Measurements from ENCODE around the gene RUNX3. TPM values are rescaled to one million over a fixed set of nuclear protein-coding genes. Genes with fewer than 3 reads are reported as not detected.

Gene RUNX3
- total and polyA plus RNA-seq, 4 donors: 0.43 to 1.1 (median 0.88) TPM

DNA sequence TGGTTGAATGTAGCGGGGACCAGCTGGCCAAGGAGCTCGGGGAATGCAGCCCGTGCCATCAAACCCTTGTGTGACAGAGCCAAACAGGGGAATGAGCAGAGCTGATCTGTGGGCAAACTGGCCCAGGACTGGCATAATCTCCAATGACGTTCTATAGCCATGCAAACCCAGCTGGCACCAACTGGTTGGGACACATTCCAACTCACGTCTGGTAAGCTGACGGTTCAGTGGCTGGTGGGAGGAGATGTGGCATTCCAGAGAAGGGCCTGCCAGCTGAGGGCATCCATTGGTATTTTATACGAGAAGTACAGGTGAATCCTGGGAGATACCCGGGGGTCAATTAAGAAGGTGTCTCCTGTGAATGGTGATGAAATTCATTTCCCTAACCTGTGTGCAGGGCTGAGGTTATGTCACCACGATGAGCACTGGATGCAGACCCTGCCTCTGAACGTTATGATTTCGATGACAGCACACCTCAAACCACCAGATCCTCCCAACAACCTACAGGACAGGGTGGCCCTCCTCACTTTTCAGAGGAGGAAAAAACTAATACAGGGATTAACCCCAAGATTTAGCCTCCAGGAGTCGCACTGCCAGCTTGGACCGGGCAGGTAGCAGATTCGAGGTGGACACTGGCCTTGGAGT lies 39.0 kb upstream of the RUNX3 start (continued):
- TF ChIP-seq YY1 (IDR thresholded peaks at IDR 0.05) (no peak), NR2F2 (IDR thresholded peaks at IDR 0.05) (no peak)

DNA sequence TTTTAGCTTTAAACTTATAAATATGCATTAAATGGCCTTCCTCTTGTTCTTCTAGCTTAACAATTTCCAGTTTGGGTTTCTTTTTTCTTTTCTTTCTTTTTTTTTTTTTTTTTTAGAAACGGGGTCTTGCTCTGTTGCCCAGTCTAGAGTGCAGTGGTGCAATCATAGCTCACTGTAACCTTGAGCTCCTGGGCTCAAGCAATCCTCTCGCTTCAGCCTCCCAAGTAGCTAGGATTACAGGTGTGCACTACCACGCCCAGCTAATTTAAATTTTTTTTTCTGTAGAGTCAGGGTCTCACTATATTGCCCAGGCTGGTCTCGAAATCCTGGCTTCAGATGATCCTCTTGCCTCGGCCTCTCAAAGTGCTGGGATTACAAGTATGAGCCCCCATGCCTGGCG lies 37.9 kb upstream of the RUNX3 start:
- Histone ChIP-seq H3K9ac (ENCODE audit: low read depth in 1 of 2, low read length in 2 of 2) (no peak overlapping the region), H3K9me3 (ENCODE audit: control insufficient read depth in 4 of 4, low read length in 3 of 4) (no peaks in the 10 kb centered on the region), H3K36me3 (ENCODE audit: control insufficient read depth in 4 of 4, insufficient read depth in 3 of 4, low read depth in 1 of 4, low read length in 3 of 4) (no peaks in the 10 kb centered on the region), H3K27ac (ENCODE audit: low read depth in 1 of 2, low read length in 2 of 2) (no peak overlapping the region), H3K4me3 (ENCODE audit: low read depth in 1 of 3, low read length in 3 of 3) (no peak overlapping the region), H3K27me3 (ENCODE audit: control insufficient read depth in 4 of 4, insufficient read depth in 4 of 4, low read length in 3 of 4) (peaks cover 0 to 4% (median 0%) of the 10 kb centered on the region in 4 donors), H3K4me1 (ENCODE audit: control insufficient read depth in 4 of 4, insufficient read depth in 4 of 4, low read length in 3 of 4) (no peaks in the 10 kb centered on the region)
- 72% methylated on average over 6 of the region's 6 CpGs for WGBS
- DNase-seq (ENCODE audit: low spot score): no peak
- no peak for TF ChIP-seq FOXA1 (IDR thresholded peaks at IDR 0.05)
- no peak for TF ChIP-seq RAD21 (IDR thresholded peaks at IDR 0.05)
- TF ChIP-seq, protein P1, sequence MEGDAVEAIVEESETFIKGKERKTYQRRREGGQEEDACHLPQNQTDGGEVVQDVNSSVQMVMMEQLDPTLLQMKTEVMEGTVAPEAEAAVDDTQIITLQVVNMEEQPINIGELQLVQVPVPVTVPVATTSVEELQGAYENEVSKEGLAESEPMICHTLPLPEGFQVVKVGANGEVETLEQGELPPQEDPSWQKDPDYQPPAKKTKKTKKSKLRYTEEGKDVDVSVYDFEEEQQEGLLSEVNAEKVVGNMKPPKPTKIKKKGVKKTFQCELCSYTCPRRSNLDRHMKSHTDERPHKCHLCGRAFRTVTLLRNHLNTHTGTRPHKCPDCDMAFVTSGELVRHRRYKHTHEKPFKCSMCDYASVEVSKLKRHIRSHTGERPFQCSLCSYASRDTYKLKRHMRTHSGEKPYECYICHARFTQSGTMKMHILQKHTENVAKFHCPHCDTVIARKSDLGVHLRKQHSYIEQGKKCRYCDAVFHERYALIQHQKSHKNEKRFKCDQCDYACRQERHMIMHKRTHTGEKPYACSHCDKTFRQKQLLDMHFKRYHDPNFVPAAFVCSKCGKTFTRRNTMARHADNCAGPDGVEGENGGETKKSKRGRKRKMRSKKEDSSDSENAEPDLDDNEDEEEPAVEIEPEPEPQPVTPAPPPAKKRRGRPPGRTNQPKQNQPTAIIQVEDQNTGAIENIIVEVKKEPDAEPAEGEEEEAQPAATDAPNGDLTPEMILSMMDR (IDR thresholded peaks at IDR 0.05; ENCODE audit: low read depth, low read length, missing input control): no peak
- TF ChIP-seq TAF1 (conservative IDR thresholded peaks at IDR 0.05): no peak
- no peak for TF ChIP-seq GABPA (IDR thresholded peaks at IDR 0.05 in 1 of 2, conservative IDR thresholded peaks at IDR 0.05 in 1 of 2)
- TF ChIP-seq, protein P2, sequence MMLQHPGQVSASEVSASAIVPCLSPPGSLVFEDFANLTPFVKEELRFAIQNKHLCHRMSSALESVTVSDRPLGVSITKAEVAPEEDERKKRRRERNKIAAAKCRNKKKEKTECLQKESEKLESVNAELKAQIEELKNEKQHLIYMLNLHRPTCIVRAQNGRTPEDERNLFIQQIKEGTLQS (IDR thresholded peaks at IDR 0.05): no peak
- TF ChIP-seq, protein P3, sequence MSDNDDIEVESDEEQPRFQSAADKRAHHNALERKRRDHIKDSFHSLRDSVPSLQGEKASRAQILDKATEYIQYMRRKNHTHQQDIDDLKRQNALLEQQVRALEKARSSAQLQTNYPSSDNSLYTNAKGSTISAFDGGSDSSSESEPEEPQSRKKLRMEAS (IDR thresholded peaks at IDR 0.05): no peak
- TF ChIP-seq YY1 (IDR thresholded peaks at IDR 0.05): no peak
- TF ChIP-seq HNF4A (conservative IDR thresholded peaks at IDR 0.05): no peak
- no peak for TF ChIP-seq EGR1 (IDR thresholded peaks at IDR 0.05; ENCODE audit: low read depth in 2 of 2)
- TF ChIP-seq JUND (IDR thresholded peaks at IDR 0.05): no peak
- no peak for TF ChIP-seq FOXA2 (IDR thresholded peaks at IDR 0.05)
- TF ChIP-seq NR2F2 (IDR thresholded peaks at IDR 0.05): no peak
- no peak for TF ChIP-seq HNF4G (IDR thresholded peaks at IDR 0.05)

DNA sequence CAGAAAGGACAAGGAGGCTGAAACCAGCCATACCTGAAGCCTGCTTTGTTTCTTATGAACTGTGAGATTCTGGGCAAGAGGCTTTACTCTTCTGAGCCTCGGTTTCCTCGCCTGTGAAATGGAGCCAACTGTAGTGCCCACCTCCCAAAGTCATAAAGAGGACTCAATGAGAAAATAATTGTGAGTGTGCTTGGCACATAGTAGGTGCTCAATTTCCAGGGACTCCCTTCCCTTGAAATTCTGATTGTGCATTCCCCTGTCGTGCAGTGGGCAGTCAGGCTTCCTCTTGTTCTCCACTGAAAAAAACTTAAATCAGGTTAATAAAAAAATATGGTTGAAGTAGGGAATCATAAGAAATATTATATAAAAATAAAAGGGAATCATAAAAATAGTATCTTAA lies 37.5 kb upstream of the RUNX3 start:
- 90% methylated on average over 3 of the region's 3 CpGs for WGBS

More for the DNA sequence above, 37.5 kb upstream of the RUNX3 start:
- TF ChIP-seq NR2F2 (IDR thresholded peaks at IDR 0.05) (no peak), FOXA1 (IDR thresholded peaks at IDR 0.05) (no peak), HNF4G (IDR thresholded peaks at IDR 0.05) (no peak), RXRA (IDR thresholded peaks at IDR 0.05) (no peak), HNF4A (conservative IDR thresholded peaks at IDR 0.05) (no peak), FOXA2 (IDR thresholded peaks at IDR 0.05) (no peak), EGR1 (IDR thresholded peaks at IDR 0.05; ENCODE audit: low read depth in 2 of 2) (no peak), RAD21 (IDR thresholded peaks at IDR 0.05) (no peak), TAF1 (conservative IDR thresholded peaks at IDR 0.05) (no peak), SP1 (IDR thresholded peaks at IDR 0.05) (no peak)
- TF ChIP-seq, protein P2 (IDR thresholded peaks at IDR 0.05): no peak
- TF ChIP-seq, protein P3 (IDR thresholded peaks at IDR 0.05): no peak
- TF ChIP-seq, protein P1 (IDR thresholded peaks at IDR 0.05; ENCODE audit: low read depth, low read length, missing input control): no peak
- TF ChIP-seq, protein P4, sequence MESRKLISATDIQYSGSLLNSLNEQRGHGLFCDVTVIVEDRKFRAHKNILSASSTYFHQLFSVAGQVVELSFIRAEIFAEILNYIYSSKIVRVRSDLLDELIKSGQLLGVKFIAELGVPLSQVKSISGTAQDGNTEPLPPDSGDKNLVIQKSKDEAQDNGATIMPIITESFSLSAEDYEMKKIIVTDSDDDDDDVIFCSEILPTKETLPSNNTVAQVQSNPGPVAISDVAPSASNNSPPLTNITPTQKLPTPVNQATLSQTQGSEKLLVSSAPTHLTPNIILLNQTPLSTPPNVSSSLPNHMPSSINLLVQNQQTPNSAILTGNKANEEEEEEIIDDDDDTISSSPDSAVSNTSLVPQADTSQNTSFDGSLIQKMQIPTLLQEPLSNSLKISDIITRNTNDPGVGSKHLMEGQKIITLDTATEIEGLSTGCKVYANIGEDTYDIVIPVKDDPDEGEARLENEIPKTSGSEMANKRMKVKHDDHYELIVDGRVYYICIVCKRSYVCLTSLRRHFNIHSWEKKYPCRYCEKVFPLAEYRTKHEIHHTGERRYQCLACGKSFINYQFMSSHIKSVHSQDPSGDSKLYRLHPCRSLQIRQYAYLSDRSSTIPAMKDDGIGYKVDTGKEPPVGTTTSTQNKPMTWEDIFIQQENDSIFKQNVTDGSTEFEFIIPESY (IDR thresholded peaks at IDR 0.05): no peak
- TF ChIP-seq, protein P5, sequence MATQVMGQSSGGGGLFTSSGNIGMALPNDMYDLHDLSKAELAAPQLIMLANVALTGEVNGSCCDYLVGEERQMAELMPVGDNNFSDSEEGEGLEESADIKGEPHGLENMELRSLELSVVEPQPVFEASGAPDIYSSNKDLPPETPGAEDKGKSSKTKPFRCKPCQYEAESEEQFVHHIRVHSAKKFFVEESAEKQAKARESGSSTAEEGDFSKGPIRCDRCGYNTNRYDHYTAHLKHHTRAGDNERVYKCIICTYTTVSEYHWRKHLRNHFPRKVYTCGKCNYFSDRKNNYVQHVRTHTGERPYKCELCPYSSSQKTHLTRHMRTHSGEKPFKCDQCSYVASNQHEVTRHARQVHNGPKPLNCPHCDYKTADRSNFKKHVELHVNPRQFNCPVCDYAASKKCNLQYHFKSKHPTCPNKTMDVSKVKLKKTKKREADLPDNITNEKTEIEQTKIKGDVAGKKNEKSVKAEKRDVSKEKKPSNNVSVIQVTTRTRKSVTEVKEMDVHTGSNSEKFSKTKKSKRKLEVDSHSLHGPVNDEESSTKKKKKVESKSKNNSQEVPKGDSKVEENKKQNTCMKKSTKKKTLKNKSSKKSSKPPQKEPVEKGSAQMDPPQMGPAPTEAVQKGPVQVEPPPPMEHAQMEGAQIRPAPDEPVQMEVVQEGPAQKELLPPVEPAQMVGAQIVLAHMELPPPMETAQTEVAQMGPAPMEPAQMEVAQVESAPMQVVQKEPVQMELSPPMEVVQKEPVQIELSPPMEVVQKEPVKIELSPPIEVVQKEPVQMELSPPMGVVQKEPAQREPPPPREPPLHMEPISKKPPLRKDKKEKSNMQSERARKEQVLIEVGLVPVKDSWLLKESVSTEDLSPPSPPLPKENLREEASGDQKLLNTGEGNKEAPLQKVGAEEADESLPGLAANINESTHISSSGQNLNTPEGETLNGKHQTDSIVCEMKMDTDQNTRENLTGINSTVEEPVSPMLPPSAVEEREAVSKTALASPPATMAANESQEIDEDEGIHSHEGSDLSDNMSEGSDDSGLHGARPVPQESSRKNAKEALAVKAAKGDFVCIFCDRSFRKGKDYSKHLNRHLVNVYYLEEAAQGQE (IDR thresholded peaks at IDR 0.05): no peak
- Histone ChIP-seq H3K36me3 (ENCODE audit: control insufficient read depth in 4 of 4, insufficient read depth in 3 of 4, low read depth in 1 of 4, low read length in 3 of 4) (no peaks in the 10 kb centered on the region), H3K4me1 (ENCODE audit: control insufficient read depth in 4 of 4, insufficient read depth in 4 of 4, low read length in 3 of 4) (no peaks in the 10 kb centered on the region), H3K27me3 (ENCODE audit: control insufficient read depth in 4 of 4, insufficient read depth in 4 of 4, low read length in 3 of 4) (peaks cover 0 to 4% (median 0%) of the 10 kb centered on the region in 4 donors), H3K9me3 (ENCODE audit: control insufficient read depth in 4 of 4, low read length in 3 of 4) (no peaks in the 10 kb centered on the region), H3K9ac (ENCODE audit: low read depth in 1 of 2, low read length in 2 of 2) (no peak overlapping the region), H3K27ac (ENCODE audit: low read depth in 1 of 2, low read length in 2 of 2) (no peak overlapping the region), H3K4me3 (ENCODE audit: low read depth in 1 of 3, low read length in 3 of 3) (no peak overlapping the region)
- DNase-seq (ENCODE audit: low spot score): no peak
